ENCODE data around the gene UBE2D2.

The UBE2D2 gene

GRCh38 chr5:139651043-139651834 lies 90.1 kb downstream of the UBE2D2 start:
- H3K4me3 ChIP-seq (replicated peaks; ENCODE audit: low read depth, low read length): peak overlapping the region; percentile 70
- TF ChIP-seq, protein P1, sequence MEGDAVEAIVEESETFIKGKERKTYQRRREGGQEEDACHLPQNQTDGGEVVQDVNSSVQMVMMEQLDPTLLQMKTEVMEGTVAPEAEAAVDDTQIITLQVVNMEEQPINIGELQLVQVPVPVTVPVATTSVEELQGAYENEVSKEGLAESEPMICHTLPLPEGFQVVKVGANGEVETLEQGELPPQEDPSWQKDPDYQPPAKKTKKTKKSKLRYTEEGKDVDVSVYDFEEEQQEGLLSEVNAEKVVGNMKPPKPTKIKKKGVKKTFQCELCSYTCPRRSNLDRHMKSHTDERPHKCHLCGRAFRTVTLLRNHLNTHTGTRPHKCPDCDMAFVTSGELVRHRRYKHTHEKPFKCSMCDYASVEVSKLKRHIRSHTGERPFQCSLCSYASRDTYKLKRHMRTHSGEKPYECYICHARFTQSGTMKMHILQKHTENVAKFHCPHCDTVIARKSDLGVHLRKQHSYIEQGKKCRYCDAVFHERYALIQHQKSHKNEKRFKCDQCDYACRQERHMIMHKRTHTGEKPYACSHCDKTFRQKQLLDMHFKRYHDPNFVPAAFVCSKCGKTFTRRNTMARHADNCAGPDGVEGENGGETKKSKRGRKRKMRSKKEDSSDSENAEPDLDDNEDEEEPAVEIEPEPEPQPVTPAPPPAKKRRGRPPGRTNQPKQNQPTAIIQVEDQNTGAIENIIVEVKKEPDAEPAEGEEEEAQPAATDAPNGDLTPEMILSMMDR (IDR thresholded peaks at IDR 0.05; ENCODE audit: low read length, missing control alignments): no peak
- no peak for DNase-seq (ENCODE audit: low read depth)

- no peak overlapping the region for H3K4me3 ChIP-seq (replicated peaks; ENCODE audit: low read depth, low read length)
- TF ChIP-seq, protein P1 (IDR thresholded peaks at IDR 0.05; ENCODE audit: low read length, missing control alignments): no peak
- peak; percentile 69 for DNase-seq (ENCODE audit: low read depth)
These were observed 91.0 kb downstream of the UBE2D2 start for GRCh38 chr5:139651853-139652787.

DNA sequence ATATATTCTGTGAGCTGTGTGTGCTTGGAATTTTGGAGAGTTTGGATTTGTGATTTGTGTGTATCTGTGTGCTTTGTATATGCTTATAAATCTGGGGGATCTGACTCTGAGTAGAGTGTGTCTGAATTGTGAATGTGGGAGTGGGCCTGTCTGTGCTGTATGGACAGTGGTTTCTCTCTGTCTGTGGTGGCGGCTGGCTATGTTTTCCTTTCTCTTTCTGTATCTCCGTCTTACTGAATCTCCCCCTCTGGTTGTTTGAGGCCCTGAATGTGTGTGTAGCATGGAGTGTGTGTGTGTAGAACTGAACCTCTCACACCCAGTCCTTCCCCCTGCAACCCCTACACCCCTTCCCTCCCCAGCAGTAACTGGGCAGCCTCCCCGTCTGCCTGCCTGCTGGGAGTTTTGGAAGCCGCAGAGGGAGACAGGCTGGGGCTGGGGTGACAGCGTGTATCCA lies 91.7 kb downstream of the UBE2D2 start:
- H3K4me3 ChIP-seq (replicated peaks; ENCODE audit: low read depth, low read length): no peak overlapping the region
- TF ChIP-seq, protein P1 (IDR thresholded peaks at IDR 0.05; ENCODE audit: low read length, missing control alignments): no peak
- no peak for DNase-seq (ENCODE audit: low read depth)

- H3K4me3 ChIP-seq (replicated peaks; ENCODE audit: low read depth, low read length): no peak overlapping the region
- TF ChIP-seq, protein P1 (IDR thresholded peaks at IDR 0.05; ENCODE audit: low read length, missing control alignments): no peak
- DNase-seq (ENCODE audit: low read depth): no peak
These were observed 92.5 kb downstream of the UBE2D2 start for GRCh38 chr5:139653616-139654015.

DNA sequence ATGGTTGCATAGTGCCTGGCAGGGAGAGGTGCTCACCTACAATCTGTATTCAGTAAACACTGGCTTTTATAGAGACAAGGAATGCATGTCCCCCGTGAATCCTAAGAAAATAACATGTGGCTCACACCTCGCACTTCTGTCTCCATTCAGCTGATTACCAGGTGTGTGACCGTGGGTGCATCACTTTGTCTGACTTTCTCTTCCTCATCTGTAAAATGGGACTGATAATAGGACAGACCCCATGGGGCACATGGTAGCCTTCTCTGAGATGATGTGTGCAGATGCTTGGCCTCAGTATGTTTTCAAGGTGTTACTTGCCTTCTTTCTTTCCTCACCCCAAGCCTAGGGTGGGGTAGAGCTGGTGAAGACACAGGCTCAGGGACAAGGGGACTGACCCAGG lies 93.3 kb downstream of the UBE2D2 start:
- DNase-seq (ENCODE audit: low read depth): no peak
- H3K4me3 ChIP-seq (replicated peaks; ENCODE audit: low read depth, low read length): no peak overlapping the region
- TF ChIP-seq, protein P1 (IDR thresholded peaks at IDR 0.05; ENCODE audit: low read length, missing control alignments): no peak

DNA sequence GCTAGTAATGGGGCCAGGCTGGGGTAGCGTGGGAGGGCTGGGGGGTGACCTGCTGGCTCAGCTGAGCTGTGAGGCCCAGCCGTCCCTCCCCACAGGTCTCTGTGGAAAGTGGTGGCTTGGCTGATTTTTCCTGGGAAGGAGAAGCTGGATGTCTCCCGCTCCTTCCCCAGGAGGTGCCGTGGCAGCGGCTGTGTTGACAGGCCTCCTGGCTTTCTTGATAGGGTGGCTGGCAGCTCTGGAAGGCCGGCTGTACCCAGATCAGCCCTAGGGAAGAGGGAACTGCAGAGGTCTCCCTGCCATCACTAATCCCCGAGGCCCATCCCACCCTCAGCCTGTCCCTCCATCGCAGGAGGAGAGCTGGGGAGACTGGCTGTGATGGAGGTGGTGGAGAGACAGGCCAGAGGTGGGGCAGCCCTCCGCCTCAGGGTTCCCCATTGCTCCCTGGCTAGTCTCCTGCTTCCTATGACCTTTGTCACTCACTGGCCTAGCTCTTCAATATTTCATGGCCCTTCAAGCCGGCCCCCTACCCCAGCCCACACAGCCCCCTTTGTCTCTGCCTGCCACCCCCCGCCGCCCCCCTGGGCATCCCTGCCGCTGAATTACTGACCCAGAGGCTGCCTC lies 93.8 kb downstream of the UBE2D2 start:
- no peak for DNase-seq (ENCODE audit: low read depth)
- TF ChIP-seq, protein P1 (IDR thresholded peaks at IDR 0.05; ENCODE audit: low read length, missing control alignments): no peak
- no peak overlapping the region for H3K4me3 ChIP-seq (replicated peaks; ENCODE audit: low read depth, low read length)

All from fibroblast of pulmonary artery (primary cell).